CD4-positive, alpha-beta memory T cell (primary cell): ENCODE measurements around the gene ABTB2. TPM values are rescaled to one million over a fixed set of nuclear protein-coding genes. Genes with fewer than 3 reads are reported as not detected.
"Not testable (repeated sequence)": the region's sequence is repeated elsewhere in the genome, so short reads cannot be mapped to it uniquely, and the experiment has no call there.

Source experiments
- CTCF ChIA-PET: fragments of 350-600 bp; sonication (Branson Sonifier 250); formaldehyde crosslinking; loops from one replicate; lab custom pipeline; 2021; ENCODE audit warnings: inconsistent platforms; ENCODE audit not compliant: partially characterized antibody; lab: Charles Lee
- POLR2A ChIA-PET: fragments of 350-600 bp; sonication (Branson Sonifier 250); formaldehyde crosslinking; loops from one replicate; lab custom pipeline; 2021; ENCODE audit not compliant: partially characterized antibody; lab: Charles Lee
- DNase-seq, 5 donors: peaks; one replicate each; pipeline versions ENCODE4 v3.0.0 to v3.0.0-alpha.2; 2020 to 2022; ENCODE audit warnings: mixed read lengths in 1 of 5
- H3K27ac ChIP-seq: one replicate; pipeline ENCODE4 v1.7.0; 2013; ENCODE audit warnings: low read depth, low read length
- H3K27me3 ChIP-seq: 2 replicates; pipeline ENCODE4 v1.7.0; 2013; ENCODE audit warnings: mild to moderate bottlenecking, low read length, moderate library complexity; ENCODE audit not compliant: insufficient read depth
- H3K36me3 ChIP-seq: 2 replicates; pipeline ENCODE4 v1.7.0; 2013; ENCODE audit warnings: mild to moderate bottlenecking, low read length, moderate library complexity; ENCODE audit not compliant: insufficient read depth
- H3K4me1 ChIP-seq: 2 replicates; pipeline ENCODE4 v1.7.0; 2013; ENCODE audit warnings: mild to moderate bottlenecking, low read length, moderate library complexity; ENCODE audit not compliant: insufficient read depth
- H3K4me3 ChIP-seq, 2 donors: one replicate each; pipeline ENCODE4 v1.7.0; 2013; ENCODE audit warnings: low read length in 2 of 2, mild to moderate bottlenecking in 1 of 2
- H3K9me3 ChIP-seq, 2 donors: one replicate each; pipeline ENCODE4 v1.7.0; 2013; ENCODE audit warnings: low read length in 2 of 2, control low read depth in 1 of 2; ENCODE audit not compliant: control insufficient read depth in 1 of 2
- H3K27ac Mint-ChIP-seq, 7 donors: one replicate each; pipeline ENCODE4 v1.8.0; 2020 to 2021; ENCODE audit warnings: mixed read lengths in 7 of 7, mild to moderate bottlenecking in 6 of 7, inconsistent platforms in 3 of 7, moderate library complexity in 3 of 7
- H3K27me3 Mint-ChIP-seq, 2 donors: one replicate each; pipeline ENCODE4 v1.8.0; 2020 to 2021; ENCODE audit warnings: mixed read lengths in 2 of 2
- H3K36me3 Mint-ChIP-seq, 2 donors: one replicate each; pipeline ENCODE4 v1.8.0; 2020 to 2021; ENCODE audit warnings: mixed read lengths in 2 of 2, inconsistent platforms in 1 of 2, mild to moderate bottlenecking in 1 of 2
- H3K4me1 Mint-ChIP-seq, 4 donors: one replicate each; pipeline ENCODE4 v1.8.0; 2020 to 2021; ENCODE audit warnings: mixed read lengths in 4 of 4, mild to moderate bottlenecking in 1 of 4
- H3K4me3 Mint-ChIP-seq, 8 donors: one replicate each; pipeline ENCODE4 v1.8.0; 2020 to 2021; ENCODE audit warnings: mixed read lengths in 8 of 8, mild to moderate bottlenecking in 7 of 8, moderate library complexity in 6 of 8, inconsistent platforms in 3 of 8
- H3K9me3 Mint-ChIP-seq, 8 donors: one replicate each; pipeline ENCODE4 v1.8.0; 2020 to 2021; ENCODE audit warnings: mixed read lengths in 8 of 8, mild to moderate bottlenecking in 5 of 8, inconsistent platforms in 3 of 8, moderate library complexity in 1 of 8
- intact Hi-C: fragments of 100-400 bp; cut with micrococcal nuclease; formaldehyde crosslinking; loops from one replicate; pipeline ENCODE4 v1.15.1; 2023
- polyA plus RNA-seq, 2 donors: library from polyadenylated mRNA; unstranded; fragments of 300-500 nt; fragmentation: Illumina TruSeq; gene quantifications; one replicate each; pipeline ENCODE4 v1.2.3, GENCODE V29; 2021
- total RNA-seq, 2 experiments: library from RNA; stranded (reverse); gene quantifications; one replicate each; pipeline ENCODE4 v1.2.3, GENCODE V29; 2021

ABTB2 gene
- total and polyA plus RNA-seq, 4 experiments from 2014 or later, result 0.35 to 0.39 TPM; not detected in 2

DNA sequence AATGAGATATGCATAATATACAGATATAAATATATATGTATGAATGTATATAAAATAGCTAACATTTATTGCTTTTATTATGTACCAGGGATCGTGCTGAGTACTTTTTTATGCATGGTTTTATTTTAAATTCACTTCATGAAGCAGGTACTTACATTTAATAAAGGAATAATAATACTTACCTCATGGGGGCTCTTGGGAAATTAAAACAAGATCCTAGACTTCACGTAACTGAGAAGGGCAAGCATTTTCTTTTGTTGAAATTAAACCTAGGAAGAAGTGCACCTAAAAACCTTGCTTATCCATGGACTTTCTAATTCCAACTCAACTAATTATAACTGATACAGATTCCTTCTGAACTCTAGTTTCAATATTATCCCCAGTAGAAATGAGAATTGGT lies 40.0 kb upstream of the ABTB2 start:
- POLR2A ChIA-PET, result no interaction called here
- H3K4me3 Mint-ChIP-seq, result no peak overlapping the region
- H3K27me3 ChIP-seq, result no peaks in the 10 kb centered on the region
- H3K27me3 Mint-ChIP-seq, result peaks cover 11 to 24% of the 10 kb centered on the region in 2 donors
- H3K4me1 ChIP-seq, result no peaks in the 10 kb centered on the region
- intact Hi-C loops, result no loop called here
- H3K9me3 Mint-ChIP-seq, result peaks cover 3 to 24% (median 17%) of the 10 kb centered on the region in 8 donors
- H3K4me1 Mint-ChIP-seq, result no peaks in the 10 kb centered on the region
- peaks cover 3% of the 10 kb centered on the region in 2 donors for H3K36me3 Mint-ChIP-seq
- no peak overlapping the region for H3K27ac Mint-ChIP-seq
- no peak overlapping the region for H3K27ac ChIP-seq
- CTCF ChIA-PET, result interaction anchor here (1.4 kb wide), 1 partner anchor 15 kb away, joined by 3 read pairs; no protein-coding TSS in a partner anchor
- DNase-seq, result no peak
- H3K36me3 ChIP-seq, result no peaks in the 10 kb centered on the region
- H3K9me3 ChIP-seq, result no peaks in the 10 kb centered on the region
- H3K4me3 ChIP-seq, result no peak overlapping the region

- Mint-ChIP-seq H3K9me3 (peaks cover 3 to 29% (median 20%) of the 10 kb centered on the region in 8 donors), H3K36me3 (peaks cover 3 to 4% of the 10 kb centered on the region in 2 donors), H3K27ac (no peak overlapping the region), H3K4me1 (no peaks in the 10 kb centered on the region), H3K27me3 (peaks cover 14 to 30% of the 10 kb centered on the region in 2 donors), H3K4me3 (no peak overlapping the region)
- H3K27me3 ChIP-seq, result no peaks in the 10 kb centered on the region
- H3K4me3 ChIP-seq, result no peak overlapping the region
- POLR2A ChIA-PET, result no interaction called here
- no peak overlapping the region for H3K27ac ChIP-seq
- intact Hi-C loops, result no loop called here
- no peaks in the 10 kb centered on the region for H3K4me1 ChIP-seq
- no peaks in the 10 kb centered on the region for H3K9me3 ChIP-seq
- no peaks in the 10 kb centered on the region for H3K36me3 ChIP-seq
- DNase-seq, result no peak
- CTCF ChIA-PET, result interaction anchor here (1.4 kb wide), 1 partner anchor 16 kb away, joined by 3 read pairs; no protein-coding TSS in a partner anchor
Measured at GRCh38 chr11:34397120-34397519, 39.3 kb upstream of the ABTB2 start.

- intact Hi-C loops, result no loop called here
- DNase-seq, result no peak
- POLR2A ChIA-PET, result interaction anchor here (0.6 kb wide), 1 partner anchor 61 kb away, joined by 3 read pairs; no protein-coding TSS in a partner anchor
- Histone ChIP-seq H3K4me1 (no peaks in the 10 kb centered on the region), H3K27me3 (no peaks in the 10 kb centered on the region), H3K27ac (no peak overlapping the region), H3K9me3 (no peaks in the 10 kb centered on the region), H3K36me3 (no peaks in the 10 kb centered on the region), H3K4me3 (no peak overlapping the region)
- Mint-ChIP-seq H3K4me3 (no peak overlapping the region), H3K4me1 (no peaks in the 10 kb centered on the region), H3K36me3 (peaks cover 3 to 4% of the 10 kb centered on the region in 2 donors), H3K9me3 (peaks cover 3 to 29% (median 20%) of the 10 kb centered on the region in 8 donors), H3K27ac (no peak overlapping the region), H3K27me3 (peaks cover 17 to 37% of the 10 kb centered on the region in 2 donors)
- CTCF ChIA-PET, result interaction anchor here (1.1 kb wide), 1 partner anchor 222 kb away, joined by 3 read pairs; no protein-coding TSS in a partner anchor
Measured at GRCh38 chr11:34395916-34396550, 38.2 kb upstream of the ABTB2 start.

- H3K9me3 ChIP-seq, result no peaks in the 10 kb centered on the region
- H3K27ac ChIP-seq, result no peak overlapping the region
- DNase-seq, result no peak
- Mint-ChIP-seq H3K4me3 (no peak overlapping the region), H3K27me3 (peaks cover 17 to 44% of the 10 kb centered on the region in 2 donors), H3K4me1 (no peaks in the 10 kb centered on the region), H3K9me3 (peaks cover 3 to 29% (median 20%) of the 10 kb centered on the region in 8 donors), H3K27ac (no peak overlapping the region), H3K36me3 (peaks cover 3 to 4% of the 10 kb centered on the region in 2 donors)
- H3K4me1 ChIP-seq, result no peaks in the 10 kb centered on the region
- H3K27me3 ChIP-seq, result no peaks in the 10 kb centered on the region
- H3K4me3 ChIP-seq, result no peak overlapping the region
- intact Hi-C loops, result no loop called here
- ChIA-PET CTCF (interaction anchor here (0.7 to 1.1 kb wide), 3 partner anchors 14 to 221 kb away, joined by 3 read pairs; no protein-coding TSS in a partner anchor), POLR2A (no interaction called here)
- H3K36me3 ChIP-seq, result no peaks in the 10 kb centered on the region
Measured at GRCh38 chr11:34394771-34395300, 37.0 kb upstream of the ABTB2 start.

DNA sequence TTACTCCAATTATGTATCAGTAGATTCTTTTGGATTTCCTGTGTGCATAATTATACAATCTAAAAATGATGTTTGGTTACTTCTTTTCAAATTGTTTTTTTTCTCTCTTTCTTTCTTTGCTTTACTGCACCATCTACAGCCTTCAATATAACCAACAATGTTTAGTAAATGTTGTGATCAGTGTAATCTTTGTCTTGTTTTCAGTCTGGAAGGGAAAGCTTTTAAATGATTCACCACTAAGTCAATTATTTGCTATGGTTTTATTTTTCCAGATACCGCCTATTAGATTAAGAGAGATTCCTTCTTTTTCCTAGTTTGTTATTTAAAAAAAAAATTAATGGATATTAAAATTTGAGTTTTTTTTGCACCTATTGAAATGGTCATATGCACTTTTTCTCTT lies 29.8 kb upstream of the ABTB2 start:
- H3K9me3 Mint-ChIP-seq, result peaks cover 0 to 6% (median 2%) of the 10 kb centered on the region in 8 donors
- DNase-seq, result no peak
- H3K4me1 Mint-ChIP-seq, result no peaks in the 10 kb centered on the region
- POLR2A ChIA-PET, result no interaction called here
- no peak overlapping the region for H3K4me3 ChIP-seq
- intact Hi-C loops, result no loop called here
- no peaks in the 10 kb centered on the region for H3K4me1 ChIP-seq
- no peak overlapping the region for H3K27ac Mint-ChIP-seq
- H3K27me3 ChIP-seq, result no peaks in the 10 kb centered on the region
- H3K36me3 Mint-ChIP-seq, result no peaks in the 10 kb centered on the region
- H3K27me3 Mint-ChIP-seq, result peaks cover 10 to 21% of the 10 kb centered on the region in 2 donors
- H3K9me3 ChIP-seq, result no peaks in the 10 kb centered on the region
- H3K4me3 Mint-ChIP-seq, result no peak overlapping the region
- H3K27ac ChIP-seq, result no peak overlapping the region
- no peaks in the 10 kb centered on the region for H3K36me3 ChIP-seq
- CTCF ChIA-PET, result no interaction called here

DNA sequence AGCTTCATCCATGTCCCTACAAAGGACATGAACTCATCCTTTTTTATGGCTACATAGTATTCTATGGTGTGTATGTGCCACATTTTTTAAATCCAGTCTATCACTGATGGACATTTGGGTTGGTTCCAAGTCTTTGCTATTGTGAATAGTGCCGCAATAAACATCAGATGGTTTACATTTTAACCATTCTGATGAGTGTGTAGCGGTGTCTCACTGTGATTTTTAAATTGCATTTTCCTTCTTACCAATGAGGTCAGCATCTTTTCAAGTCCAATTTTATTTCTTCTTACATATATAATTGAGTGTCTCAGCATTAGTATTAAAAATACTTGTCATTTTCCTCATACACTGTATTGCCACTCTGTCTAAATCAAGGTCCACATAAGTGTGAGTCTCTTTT lies 28.5 kb upstream of the ABTB2 start:
- H3K36me3 Mint-ChIP-seq, result not testable (repeated sequence)
- CTCF ChIA-PET, result interaction anchor here (0.6 kb wide), 1 partner anchor 212 kb away, joined by 4 read pairs; no protein-coding TSS in a partner anchor

GRCh38 chr11:34382532-34383276 lies 24.9 kb upstream of the ABTB2 start:
- H3K27me3 ChIP-seq, result no peaks in the 10 kb centered on the region
- no peaks in the 10 kb centered on the region for H3K4me1 Mint-ChIP-seq
- POLR2A ChIA-PET, result no interaction called here
- no peak for DNase-seq
- no peaks in the 10 kb centered on the region for H3K36me3 ChIP-seq
- peaks cover 2 to 6% of the 10 kb centered on the region in 2 donors for H3K36me3 Mint-ChIP-seq
- H3K4me1 ChIP-seq, result no peaks in the 10 kb centered on the region
- H3K4me3 ChIP-seq, result no peak overlapping the region
- intact Hi-C loops, result no loop called here
- no peak overlapping the region for H3K27ac ChIP-seq
- H3K27me3 Mint-ChIP-seq, result peaks cover 0 to 10% of the 10 kb centered on the region in 2 donors
- H3K9me3 ChIP-seq, result no peaks in the 10 kb centered on the region
- no peak overlapping the region for H3K4me3 Mint-ChIP-seq
- H3K9me3 Mint-ChIP-seq, result peaks cover 0 to 13% (median 10%) of the 10 kb centered on the region in 8 donors
- H3K27ac Mint-ChIP-seq, result no peak overlapping the region
- CTCF ChIA-PET, result no interaction called here

More for the DNA sequence above, 28.5 kb upstream of the ABTB2 start:
- H3K9me3 Mint-ChIP-seq, H3K27ac Mint-ChIP-seq, H3K27me3 ChIP-seq, intact Hi-C loops, H3K4me1 ChIP-seq, H3K27ac ChIP-seq, H3K4me3 ChIP-seq, DNase-seq, H3K4me3 Mint-ChIP-seq, H3K9me3 ChIP-seq, H3K4me1 Mint-ChIP-seq, H3K36me3 ChIP-seq, POLR2A ChIA-PET: not testable (repeated sequence)
- H3K27me3 Mint-ChIP-seq, result peaks cover 5 to 12% of the 10 kb centered on the region in 2 donors
